SK-N-SH treated with all-trans-retinoic acid at 6 μM for 48 hours (cell line): ENCODE measurements around the gene KIFAP3.

Experiments used
- ATAC-seq: fragments of 200-7000 bp; cut with Tn5 transposase; 3 replicates; pipeline ENCODE4 v1.9.1; 2020; ENCODE audit warnings: mild to moderate bottlenecking, moderate library complexity
- BACH2 ChIP-seq: fragments of 250-450 bp; sonication (Bioruptor Pico); IDR thresholded peaks from 2 replicates; pipeline ENCODE4 v1.9.0; 2021; ENCODE audit warnings: mild to moderate bottlenecking, borderline replicate concordance
- CREB5 ChIP-seq: fragments of 250-450 bp; sonication (Bioruptor Pico); IDR thresholded peaks from 2 replicates; pipeline ENCODE4 v1.5.1; 2020; ENCODE audit warnings: low read depth, mild to moderate bottlenecking, moderate library complexity
- CSDC2 ChIP-seq: fragments of 250-450 bp; sonication (Bioruptor Pico); IDR thresholded peaks from 2 replicates; pipeline ENCODE4 v1.5.0; 2020; ENCODE audit warnings: mild to moderate bottlenecking, moderate library complexity
- ISL1 ChIP-seq: fragments of 250-450 bp; sonication (Bioruptor Pico); IDR thresholded peaks from 2 replicates; pipeline ENCODE4 v2.1.2; 2022; ENCODE audit warnings: mild to moderate bottlenecking, moderate library complexity
- OSR1 ChIP-seq: fragments of 250-450 bp; sonication (Bioruptor Pico); IDR thresholded peaks from 2 replicates; pipeline ENCODE4 v1.8.0; 2022; ENCODE audit warnings: moderate library complexity, mild to moderate bottlenecking, inconsistent platforms
- POU6F1 ChIP-seq: fragments of 250-450 bp; sonication (Bioruptor Pico); IDR thresholded peaks from 2 replicates; pipeline ENCODE4 v1.8.0; 2021; ENCODE audit warnings: low read depth, mild to moderate bottlenecking, moderate library complexity, borderline replicate concordance
- PPARA ChIP-seq: fragments of 250-450 bp; sonication (Bioruptor Pico); IDR thresholded peaks from 2 replicates; pipeline ENCODE4 v1.5.0; 2020; ENCODE audit warnings: mild to moderate bottlenecking, borderline replicate concordance
- TCF4 ChIP-seq: fragments of 250-450 bp; sonication (Bioruptor Pico); IDR thresholded peaks from 2 replicates; pipeline ENCODE4 v1.8.0; 2021; ENCODE audit warnings: mild to moderate bottlenecking, moderate library complexity, borderline replicate concordance
- TSHZ2 ChIP-seq: fragments of 250-450 bp; sonication (Bioruptor Pico); IDR thresholded peaks from 2 replicates; pipeline ENCODE4 v1.5.0; 2020; ENCODE audit warnings: mild to moderate bottlenecking, moderate library complexity
- ZFP3 ChIP-seq: fragments of 250-450 bp; sonication (Bioruptor Pico); IDR thresholded peaks from 2 replicates; pipeline ENCODE4 v1.5.0; 2020; ENCODE audit warnings: mild to moderate bottlenecking, moderate library complexity
- ZFP30 ChIP-seq: fragments of 450-650 bp; formaldehyde crosslinking; IDR thresholded peaks from 2 replicates; pipeline ENCODE4 v1.5.0; 2022; ENCODE audit warnings: mild to moderate bottlenecking, moderate library complexity
- ZNF565 ChIP-seq: fragments of 450-650 bp; formaldehyde crosslinking; conservative IDR thresholded peaks from 2 replicates; pipeline ENCODE4 v1.5.0; 2020; ENCODE audit warnings: low read depth, mild to moderate bottlenecking, moderate library complexity
- ZNF70 ChIP-seq: fragments of 450-650 bp; formaldehyde crosslinking; IDR thresholded peaks from 2 replicates; pipeline ENCODE4 v1.5.0; 2020; ENCODE audit warnings: mild to moderate bottlenecking, moderate library complexity
- ZNF8 ChIP-seq: fragments of 450-650 bp; formaldehyde crosslinking; IDR thresholded peaks from 2 replicates; pipeline ENCODE4 v1.5.0; 2020; ENCODE audit warnings: mild to moderate bottlenecking, moderate library complexity
- TF ChIP-seq, protein P1 (sequence below): fragments of 250-450 bp; sonication (Bioruptor Pico); IDR thresholded peaks from 2 replicates; pipeline ENCODE4 v1.8.0; 2020; ENCODE audit warnings: mild to moderate bottlenecking, moderate library complexity, borderline replicate concordance

KIFAP3 gene

DNA sequence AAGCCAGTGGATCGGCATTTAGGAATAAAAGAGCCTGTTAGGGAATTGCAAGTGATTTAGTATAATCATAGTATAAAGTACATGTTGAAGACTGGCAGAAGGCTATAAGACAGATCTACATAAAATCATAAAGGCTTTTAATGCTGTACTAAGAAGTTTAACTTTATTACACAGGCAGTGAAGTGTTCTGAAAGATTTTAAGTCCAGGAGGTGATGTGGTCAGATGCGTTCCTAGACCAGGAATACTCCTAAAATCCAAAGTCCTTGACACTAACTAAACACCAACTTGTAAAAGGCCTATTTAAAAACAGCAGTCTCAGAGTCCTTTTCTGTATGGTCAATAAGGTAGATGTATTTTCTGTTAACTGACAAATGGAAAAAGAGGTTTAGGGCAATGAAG lies 57.0 kb downstream of the KIFAP3 start:
- TF ChIP-seq ZNF70 (CRISPR knock-in tag) (no peak), ZFP30 (CRISPR knock-in tag) (no peak), POU6F1 (CRISPR knock-in tag) (no peak), BACH2 (CRISPR knock-in tag) (no peak), CSDC2 (no peak), TCF4 (CRISPR knock-in tag) (no peak), TSHZ2 (CRISPR knock-in tag) (no peak), CREB5 (CRISPR knock-in tag) (no peak), ZNF565 (CRISPR knock-in tag) (no peak)
- TF ChIP-seq, protein P1, sequence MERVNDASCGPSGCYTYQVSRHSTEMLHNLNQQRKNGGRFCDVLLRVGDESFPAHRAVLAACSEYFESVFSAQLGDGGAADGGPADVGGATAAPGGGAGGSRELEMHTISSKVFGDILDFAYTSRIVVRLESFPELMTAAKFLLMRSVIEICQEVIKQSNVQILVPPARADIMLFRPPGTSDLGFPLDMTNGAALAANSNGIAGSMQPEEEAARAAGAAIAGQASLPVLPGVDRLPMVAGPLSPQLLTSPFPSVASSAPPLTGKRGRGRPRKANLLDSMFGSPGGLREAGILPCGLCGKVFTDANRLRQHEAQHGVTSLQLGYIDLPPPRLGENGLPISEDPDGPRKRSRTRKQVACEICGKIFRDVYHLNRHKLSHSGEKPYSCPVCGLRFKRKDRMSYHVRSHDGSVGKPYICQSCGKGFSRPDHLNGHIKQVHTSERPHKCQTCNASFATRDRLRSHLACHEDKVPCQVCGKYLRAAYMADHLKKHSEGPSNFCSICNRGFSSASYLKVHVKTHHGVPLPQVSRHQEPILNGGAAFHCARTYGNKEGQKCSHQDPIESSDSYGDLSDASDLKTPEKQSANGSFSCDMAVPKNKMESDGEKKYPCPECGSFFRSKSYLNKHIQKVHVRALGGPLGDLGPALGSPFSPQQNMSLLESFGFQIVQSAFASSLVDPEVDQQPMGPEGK (CRISPR knock-in tag): no peak

GRCh38 chr1:170012920-170013319 lies 61.6 kb downstream of the KIFAP3 start:
- ATAC-seq: no peak
- no peak for TF ChIP-seq TCF4 (CRISPR knock-in tag)
- no peak for TF ChIP-seq ZNF70 (CRISPR knock-in tag)
- TF ChIP-seq BACH2 (CRISPR knock-in tag): no peak
- TF ChIP-seq POU6F1 (CRISPR knock-in tag): no peak
- no peak for TF ChIP-seq TSHZ2 (CRISPR knock-in tag)
- no peak for TF ChIP-seq CREB5 (CRISPR knock-in tag)
- TF ChIP-seq PPARA (CRISPR knock-in tag): no peak
- TF ChIP-seq ZNF8 (CRISPR knock-in tag): no peak
- no peak for TF ChIP-seq OSR1 (CRISPR knock-in tag)
- TF ChIP-seq ZFP3 (CRISPR knock-in tag): no peak
- no peak for TF ChIP-seq ISL1 (CRISPR knock-in tag)

More for the DNA sequence above, 57.0 kb downstream of the KIFAP3 start:
- no peak for ATAC-seq
